Measurements from ENCODE around the gene DCTPP1. TPM values are rescaled to one million over a fixed set of nuclear protein-coding genes. Genes with fewer than 3 reads are reported as not detected.

The DCTPP1 gene
- total and polyA plus RNA-seq, 4 donors, result 13.2 to 50.9 (median 27.0) TPM

- Histone ChIP-seq H3K4me1 (ENCODE audit: control insufficient read depth in 5 of 5, insufficient read depth in 5 of 5, low read length in 5 of 5) (no peaks in the 10 kb centered on the region), H3K36me3 (ENCODE audit: control insufficient read depth in 4 of 4, insufficient read depth in 4 of 4, low read length in 4 of 4) (no peaks in the 10 kb centered on the region), H3K4me3 (no peak overlapping the region), H3K27me3 (ENCODE audit: control insufficient read depth in 3 of 3, insufficient read depth in 3 of 3, low read length in 2 of 3) (no peaks in the 10 kb centered on the region), H3K9me3 (ENCODE audit: control insufficient read depth in 4 of 4, insufficient read depth in 3 of 4, low read length in 3 of 4) (no peaks in the 10 kb centered on the region), H3K9ac (ENCODE audit: insufficient read depth in 1 of 2, low read length in 2 of 2) (no peak overlapping the region), H3K27ac (ENCODE audit: low read depth in 1 of 2, low read length in 1 of 2) (no peak overlapping the region)
- WGBS, 2 donors, result 38 to 59% methylated on average over 22 of the region's 22 CpGs
- ATAC-seq (ENCODE audit: insufficient read depth, low FRiP score) (no peak), DNase-seq (no peak)
- TF ChIP-seq CTCF (IDR thresholded peaks at IDR 0.05; ENCODE audit: control extremely low read depth, extremely low read depth), result no peak
Observed at GRCh38 chr16:30458561-30459394, 28.9 kb upstream of the DCTPP1 start.

- H3K27me3 ChIP-seq (ENCODE audit: control insufficient read depth in 3 of 3, insufficient read depth in 3 of 3, low read length in 2 of 3), result no peaks in the 10 kb centered on the region
- H3K9me3 ChIP-seq (ENCODE audit: control insufficient read depth in 4 of 4, insufficient read depth in 3 of 4, low read length in 3 of 4), result no peaks in the 10 kb centered on the region
- no peak overlapping the region for H3K9ac ChIP-seq (ENCODE audit: insufficient read depth in 1 of 2, low read length in 2 of 2)
- no peak overlapping the region for H3K27ac ChIP-seq (ENCODE audit: low read depth in 1 of 2, low read length in 1 of 2)
- DNase-seq (no peak), ATAC-seq (ENCODE audit: insufficient read depth, low FRiP score) (no peak)
- H3K4me1 ChIP-seq (ENCODE audit: control insufficient read depth in 5 of 5, insufficient read depth in 5 of 5, low read length in 5 of 5), result no peaks in the 10 kb centered on the region
- no peak for TF ChIP-seq CTCF (IDR thresholded peaks at IDR 0.05; ENCODE audit: control extremely low read depth, extremely low read depth)
- 90 to 95% methylated on average over 16 of the region's 16 CpGs for WGBS, 2 donors
- H3K4me3 ChIP-seq, result no peak overlapping the region
- no peaks in the 10 kb centered on the region for H3K36me3 ChIP-seq (ENCODE audit: control insufficient read depth in 4 of 4, insufficient read depth in 4 of 4, low read length in 4 of 4)
Observed at GRCh38 chr16:30457743-30458560, 28.1 kb upstream of the DCTPP1 start.

GRCh38 chr16:30457256-30457655 lies 27.4 kb upstream of the DCTPP1 start:
- H3K27me3 ChIP-seq (ENCODE audit: control insufficient read depth in 3 of 3, insufficient read depth in 3 of 3, low read length in 2 of 3), result no peaks in the 10 kb centered on the region
- TF ChIP-seq CTCF (IDR thresholded peaks at IDR 0.05; ENCODE audit: control extremely low read depth, extremely low read depth), result no peak
- H3K27ac ChIP-seq (ENCODE audit: low read depth in 1 of 2, low read length in 1 of 2), result no peak overlapping the region
- no peak overlapping the region for H3K9ac ChIP-seq (ENCODE audit: insufficient read depth in 1 of 2, low read length in 2 of 2)
- 96 to 100% methylated on average over 1 of the region's 1 CpG for WGBS, 2 donors
- no peaks in the 10 kb centered on the region for H3K9me3 ChIP-seq (ENCODE audit: control insufficient read depth in 4 of 4, insufficient read depth in 3 of 4, low read length in 3 of 4)
- DNase-seq (no peak), ATAC-seq (ENCODE audit: insufficient read depth, low FRiP score) (no peak)
- H3K36me3 ChIP-seq (ENCODE audit: control insufficient read depth in 4 of 4, insufficient read depth in 4 of 4, low read length in 4 of 4), result no peaks in the 10 kb centered on the region
- no peak overlapping the region for H3K4me3 ChIP-seq
- no peaks in the 10 kb centered on the region for H3K4me1 ChIP-seq (ENCODE audit: control insufficient read depth in 5 of 5, insufficient read depth in 5 of 5, low read length in 5 of 5)
